K562 (cell line): ENCODE results near the gene CSTPP1.

ENCODE experiments used
- BMI1 ChIP-seq: fragments of 150-350 bp; IDR thresholded peaks from 2 replicates; pipeline ENCODE4 v1.6.1; 2014; ENCODE audit warnings: low read length
- DDX20 ChIP-seq: fragments of 450-650 bp; IDR thresholded peaks from 2 replicates; pipeline ENCODE4 v1.6.1; 2016; ENCODE audit warnings: missing genetic modification characterization, low read depth, mild to moderate bottlenecking, missing compliant biosample characterization, moderate library complexity
- HIVEP1 ChIP-seq: fragments of 250-450 bp; sonication (Bioruptor Pico); IDR thresholded peaks from 2 replicates; pipeline ENCODE4 v1.4.0; 2020; ENCODE audit warnings: mild to moderate bottlenecking
- MAZ ChIP-seq, 2 experiments: fragments of 450-650 bp in 1 of 2; sonication (generic) in 1 of 2; formaldehyde crosslinking; IDR thresholded peaks in 1 of 2; conservative IDR thresholded peaks in 1 of 2; 2 replicates each; pipeline versions ENCODE4 v1.4.0 to v1.5.0; 2020; ENCODE audit warnings: mild to moderate bottlenecking in 1 of 2, missing genetic modification reagents in 1 of 2
- SIN3A ChIP-seq, 2 experiments: fragments of 150-350 bp in 1 of 2; IDR thresholded peaks; 2 replicates each; pipeline ENCODE4 v1.6.1; 2011 to 2016; ENCODE audit warnings: borderline replicate concordance in 2 of 2, low read depth in 2 of 2, low read length in 2 of 2, mild to moderate bottlenecking in 2 of 2, moderate library complexity in 2 of 2; ENCODE audit not compliant: control insufficient read depth in 1 of 2
- TAF15 ChIP-seq: fragments of 200-400 bp; formaldehyde crosslinking; IDR thresholded peaks from 2 replicates; pipeline ENCODE4 v1.6.1; 2017; ENCODE audit warnings: mild to moderate bottlenecking, low read depth, low read length, moderate library complexity
- TF ChIP-seq, protein P1 (sequence below): sonication (generic); formaldehyde crosslinking; IDR thresholded peaks from 2 replicates; pipeline ENCODE4 v1.5.0; 2020; ENCODE audit warnings: missing genetic modification reagents
- TF ChIP-seq, protein P2 (sequence below), 3 experiments: IDR thresholded peaks in 2 of 3; conservative IDR thresholded peaks in 1 of 3; 2 replicates each; pipeline ENCODE4 v1.5.1; 2011 to 2012; ENCODE audit warnings: low read length in 3 of 3, mild to moderate bottlenecking in 3 of 3, control low read depth in 2 of 3, improper control_type of control experiment in 1 of 3, inconsistent platforms in 1 of 3, low read depth in 1 of 3, mixed read lengths in 1 of 3, moderate library complexity in 1 of 3; ENCODE audit not compliant: insufficient read depth in 2 of 3
- TF ChIP-seq, protein P3 (sequence below), 2 experiments: IDR thresholded peaks in 1 of 2; conservative IDR thresholded peaks in 1 of 2; 2 replicates each; pipeline ENCODE4 v1.6.1; 2016; ENCODE audit warnings: low read depth in 2 of 2, mild to moderate bottlenecking in 1 of 2, missing compliant biosample characterization in 1 of 2, missing genetic modification characterization in 1 of 2, moderate library complexity in 1 of 2

DNA sequence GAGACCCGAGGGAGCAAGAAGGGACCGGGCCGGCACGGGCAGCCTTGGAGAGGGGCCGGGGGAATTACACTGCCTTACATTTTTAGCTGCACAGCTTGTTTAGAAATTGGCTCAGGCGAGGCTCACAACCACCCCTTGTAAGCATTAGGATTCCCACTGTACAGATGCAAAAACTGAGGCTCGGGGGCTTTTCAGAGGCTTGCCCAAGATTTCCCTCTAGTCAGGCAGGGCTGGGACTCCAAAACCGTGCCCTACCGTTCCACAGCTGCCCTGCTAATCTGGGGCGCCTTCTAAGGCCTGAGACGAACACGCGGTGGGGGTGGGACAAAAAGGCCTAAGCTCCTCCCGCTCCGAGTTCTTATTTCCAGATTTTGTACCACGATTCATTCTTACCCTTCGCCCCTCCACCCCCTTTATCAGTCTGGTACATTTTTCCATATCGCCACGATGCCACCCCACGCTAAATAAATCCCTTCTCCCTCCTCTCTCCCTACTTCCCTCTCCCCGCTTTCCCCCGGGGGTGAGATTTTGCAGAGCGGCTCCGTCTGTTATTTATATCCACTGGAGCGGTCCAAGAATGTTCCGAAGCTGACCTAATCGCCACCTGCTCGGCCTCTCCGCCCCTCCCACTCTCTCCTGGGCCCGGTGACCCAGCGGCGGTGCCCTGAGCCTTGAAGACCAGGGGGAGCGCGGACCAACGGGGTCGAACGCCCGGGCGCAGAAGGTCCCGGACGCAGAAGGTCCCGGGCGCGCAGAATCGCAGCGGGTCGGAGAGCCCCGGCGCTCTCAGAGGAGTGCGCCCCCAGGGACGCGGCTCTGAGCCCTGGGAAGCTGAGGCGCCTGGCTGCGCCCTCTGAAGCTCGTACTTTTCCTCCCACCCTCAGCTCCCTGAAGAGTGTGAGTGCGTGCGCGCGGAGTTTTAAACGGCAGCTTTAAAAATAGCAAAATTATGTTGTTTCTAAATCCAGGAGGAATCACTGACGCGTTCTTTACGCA is 250.4 kb downstream of the CSTPP1 start:
- TF ChIP-seq, protein P1, sequence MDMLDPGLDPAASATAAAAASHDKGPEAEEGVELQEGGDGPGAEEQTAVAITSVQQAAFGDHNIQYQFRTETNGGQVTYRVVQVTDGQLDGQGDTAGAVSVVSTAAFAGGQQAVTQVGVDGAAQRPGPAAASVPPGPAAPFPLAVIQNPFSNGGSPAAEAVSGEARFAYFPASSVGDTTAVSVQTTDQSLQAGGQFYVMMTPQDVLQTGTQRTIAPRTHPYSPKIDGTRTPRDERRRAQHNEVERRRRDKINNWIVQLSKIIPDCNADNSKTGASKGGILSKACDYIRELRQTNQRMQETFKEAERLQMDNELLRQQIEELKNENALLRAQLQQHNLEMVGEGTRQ (CRISPR knock-in tag): no peak
- TF ChIP-seq HIVEP1 (CRISPR knock-in tag): no peak
- TF ChIP-seq, protein P2, sequence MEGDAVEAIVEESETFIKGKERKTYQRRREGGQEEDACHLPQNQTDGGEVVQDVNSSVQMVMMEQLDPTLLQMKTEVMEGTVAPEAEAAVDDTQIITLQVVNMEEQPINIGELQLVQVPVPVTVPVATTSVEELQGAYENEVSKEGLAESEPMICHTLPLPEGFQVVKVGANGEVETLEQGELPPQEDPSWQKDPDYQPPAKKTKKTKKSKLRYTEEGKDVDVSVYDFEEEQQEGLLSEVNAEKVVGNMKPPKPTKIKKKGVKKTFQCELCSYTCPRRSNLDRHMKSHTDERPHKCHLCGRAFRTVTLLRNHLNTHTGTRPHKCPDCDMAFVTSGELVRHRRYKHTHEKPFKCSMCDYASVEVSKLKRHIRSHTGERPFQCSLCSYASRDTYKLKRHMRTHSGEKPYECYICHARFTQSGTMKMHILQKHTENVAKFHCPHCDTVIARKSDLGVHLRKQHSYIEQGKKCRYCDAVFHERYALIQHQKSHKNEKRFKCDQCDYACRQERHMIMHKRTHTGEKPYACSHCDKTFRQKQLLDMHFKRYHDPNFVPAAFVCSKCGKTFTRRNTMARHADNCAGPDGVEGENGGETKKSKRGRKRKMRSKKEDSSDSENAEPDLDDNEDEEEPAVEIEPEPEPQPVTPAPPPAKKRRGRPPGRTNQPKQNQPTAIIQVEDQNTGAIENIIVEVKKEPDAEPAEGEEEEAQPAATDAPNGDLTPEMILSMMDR (IDR thresholded peaks at IDR 0.05 in 2 of 3, conservative IDR thresholded peaks at IDR 0.05 in 1 of 3; ENCODE audit: insufficient read depth in 2 of 3, low read depth in 1 of 3, low read length in 3 of 3): no peak
- TF ChIP-seq, protein P3, sequence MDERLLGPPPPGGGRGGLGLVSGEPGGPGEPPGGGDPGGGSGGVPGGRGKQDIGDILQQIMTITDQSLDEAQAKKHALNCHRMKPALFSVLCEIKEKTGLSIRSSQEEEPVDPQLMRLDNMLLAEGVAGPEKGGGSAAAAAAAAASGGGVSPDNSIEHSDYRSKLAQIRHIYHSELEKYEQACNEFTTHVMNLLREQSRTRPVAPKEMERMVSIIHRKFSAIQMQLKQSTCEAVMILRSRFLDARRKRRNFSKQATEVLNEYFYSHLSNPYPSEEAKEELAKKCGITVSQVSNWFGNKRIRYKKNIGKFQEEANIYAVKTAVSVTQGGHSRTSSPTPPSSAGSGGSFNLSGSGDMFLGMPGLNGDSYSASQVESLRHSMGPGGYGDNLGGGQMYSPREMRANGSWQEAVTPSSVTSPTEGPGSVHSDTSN (CRISPR knock-in tag; IDR thresholded peaks at IDR 0.05; ENCODE audit: low read depth): no peak
- TF ChIP-seq, protein P3 (tag; conservative IDR thresholded peaks at IDR 0.05; ENCODE audit: low read depth): no peak
- no peak for TF ChIP-seq TAF15
- TF ChIP-seq DDX20 (tag): no peak
- TF ChIP-seq MAZ (CRISPR knock-in tag; conservative IDR thresholded peaks at IDR 0.05 in 1 of 2, IDR thresholded peaks at IDR 0.05 in 1 of 2): no peak
- TF ChIP-seq SIN3A (IDR thresholded peaks at IDR 0.05; ENCODE audit: borderline replicate concordance in 2 of 2, control insufficient read depth in 1 of 2, low read depth in 2 of 2, low read length in 2 of 2): no peak
- TF ChIP-seq BMI1: no peak
